ENCODE measurements around the gene C19orf47.
"Not testable (repeated sequence)": the region's sequence is repeated elsewhere in the genome, so short reads cannot be mapped to it uniquely, and the experiment has no call there.

Gene C19orf47

DNA sequence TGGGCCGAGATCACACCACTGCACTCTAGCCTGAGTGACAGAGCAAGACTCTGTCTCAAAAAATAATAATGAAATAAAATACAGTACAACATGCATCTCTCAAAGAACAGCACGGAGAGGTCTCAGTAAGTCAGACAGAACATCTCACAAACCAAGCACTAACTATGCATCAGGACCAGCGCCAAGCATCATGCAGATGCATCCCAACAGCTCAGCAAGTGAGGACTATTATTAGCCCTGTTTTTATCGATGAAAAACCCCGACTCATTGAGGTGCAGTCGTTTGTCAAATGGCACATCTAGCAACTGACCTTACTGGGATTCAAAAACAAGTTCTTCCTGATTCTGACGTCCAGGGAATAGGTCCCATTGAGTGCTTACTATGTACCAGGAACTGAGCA is 3.8 kb downstream of the C19orf47 start:
- no peak for DNase-seq

DNA sequence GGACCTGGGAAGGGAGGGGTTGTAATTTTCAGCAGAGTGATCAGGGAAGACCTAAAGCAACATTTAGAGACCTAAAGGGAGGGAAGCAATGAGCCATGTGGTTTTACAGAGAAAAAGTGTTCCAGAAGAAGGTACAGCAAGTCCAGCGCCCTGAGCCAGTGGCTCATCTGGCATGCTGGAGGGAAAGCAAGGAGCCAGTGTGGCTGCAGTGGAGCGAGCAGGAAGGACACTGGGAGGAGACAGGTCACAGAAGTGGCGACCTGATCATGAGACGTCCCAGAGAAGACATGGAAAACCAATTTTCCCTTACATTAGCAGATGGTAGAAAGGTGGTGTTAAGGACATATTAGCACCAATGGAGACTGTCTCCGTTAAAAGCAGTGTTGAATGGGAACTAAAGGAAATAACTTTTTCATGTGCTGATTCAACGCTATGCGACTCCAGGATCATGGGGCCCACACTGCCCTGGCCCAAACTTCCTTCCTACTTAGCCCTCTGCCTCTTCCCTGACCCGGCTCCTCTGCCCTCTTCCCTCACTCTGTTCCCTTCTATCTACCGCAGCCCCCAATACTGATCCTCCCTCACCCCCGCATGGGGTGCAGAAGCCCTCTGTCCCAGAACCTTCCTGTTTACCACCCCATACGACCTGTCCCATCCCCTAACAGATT is 5.4 kb downstream of the C19orf47 start:
- DNase-seq: no peak

DNA sequence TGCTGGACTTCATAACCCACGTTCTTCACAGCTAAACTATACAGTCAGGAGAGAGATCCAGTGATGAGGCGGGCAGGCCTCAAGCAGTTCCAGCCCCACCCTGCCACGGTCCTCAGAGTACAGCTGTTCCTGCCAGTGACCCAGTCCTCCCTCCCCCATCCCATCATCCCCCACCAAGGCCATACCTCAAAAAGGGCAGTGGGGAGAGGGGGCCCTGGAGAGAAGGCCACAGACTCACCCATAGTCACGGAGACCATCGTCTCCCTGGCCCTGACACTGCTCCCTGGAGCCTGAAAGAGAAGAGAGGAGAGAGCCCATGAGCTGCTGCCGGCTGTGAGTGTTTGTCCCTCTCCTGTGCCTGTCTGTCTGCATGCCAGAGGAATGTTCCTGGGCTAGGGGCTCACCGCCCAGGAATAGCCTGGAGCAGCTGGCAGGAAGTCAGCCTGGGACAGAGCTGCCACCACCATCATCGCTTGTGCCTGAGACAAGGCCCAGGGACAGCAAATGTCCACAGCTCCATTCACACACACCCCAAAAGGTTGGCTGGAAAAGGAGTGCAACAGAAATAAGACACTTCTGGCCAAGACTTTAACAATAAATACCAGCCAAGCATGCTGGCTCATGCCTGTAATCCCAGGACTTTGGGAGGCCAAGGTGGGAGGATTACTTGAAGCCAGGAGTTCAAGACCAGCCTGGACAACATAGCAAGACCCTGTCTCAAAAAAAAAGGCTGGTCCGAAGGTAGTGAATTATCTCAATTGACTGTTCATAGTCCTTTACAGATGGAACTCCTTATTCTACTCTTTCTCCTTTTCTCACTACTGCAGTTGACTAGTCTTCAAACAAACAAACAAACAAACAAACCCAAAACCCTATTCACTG is 6.4 kb downstream of the C19orf47 start:
- no peak for DNase-seq

DNA sequence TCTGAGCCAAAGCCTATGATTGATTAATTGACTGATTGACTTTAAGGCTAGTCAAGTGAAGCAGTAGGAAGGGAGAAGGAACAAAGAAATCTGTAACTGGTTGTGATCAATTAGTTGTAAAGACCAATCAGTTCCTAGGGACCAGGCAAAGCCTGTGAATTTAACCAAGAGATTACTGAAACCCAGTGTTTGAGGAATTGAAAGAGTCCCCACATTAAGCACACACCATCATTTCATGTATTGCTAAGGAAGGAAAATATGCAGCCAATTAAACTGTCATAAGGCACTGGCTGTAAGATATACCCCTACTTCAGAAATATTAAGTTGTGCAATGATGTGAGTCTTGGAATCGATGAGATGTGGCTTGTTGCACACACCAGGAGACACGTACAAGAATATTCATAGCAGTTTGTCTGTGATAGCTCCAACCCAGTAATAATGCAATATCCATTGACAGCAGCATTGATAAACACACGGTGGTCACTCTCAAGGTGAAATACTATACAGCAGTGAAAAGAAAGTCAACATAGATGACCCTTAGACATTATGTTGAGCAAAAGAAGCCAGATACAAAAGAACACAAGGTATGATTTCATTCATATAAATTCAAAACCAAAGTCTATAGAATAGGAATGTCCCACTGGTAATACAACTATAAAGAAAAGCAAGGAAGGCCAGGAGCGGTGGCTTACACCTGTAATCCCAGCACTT is 9.0 kb downstream of the C19orf47 start:
- DNase-seq: no peak

DNA sequence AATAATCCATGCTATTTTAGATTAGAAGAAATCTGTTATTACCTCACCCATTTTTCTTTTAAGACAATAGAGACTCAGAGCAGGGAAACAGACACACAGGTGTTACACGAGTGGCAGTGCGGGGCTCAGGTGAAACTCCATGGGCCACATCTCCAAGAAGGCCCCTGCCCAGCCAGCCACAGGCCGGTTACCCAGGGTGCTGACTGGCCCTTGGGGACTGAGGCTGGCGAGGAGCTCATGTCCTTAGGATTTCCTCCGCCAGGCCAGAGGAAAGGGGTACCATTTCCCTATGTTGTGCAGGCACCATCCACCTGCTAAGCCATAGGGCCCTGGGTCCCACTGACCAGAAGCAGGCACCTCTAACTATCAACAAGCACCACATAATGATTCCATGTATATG is 10.6 kb downstream of the C19orf47 start:
- DNase-seq: no peak

DNA sequence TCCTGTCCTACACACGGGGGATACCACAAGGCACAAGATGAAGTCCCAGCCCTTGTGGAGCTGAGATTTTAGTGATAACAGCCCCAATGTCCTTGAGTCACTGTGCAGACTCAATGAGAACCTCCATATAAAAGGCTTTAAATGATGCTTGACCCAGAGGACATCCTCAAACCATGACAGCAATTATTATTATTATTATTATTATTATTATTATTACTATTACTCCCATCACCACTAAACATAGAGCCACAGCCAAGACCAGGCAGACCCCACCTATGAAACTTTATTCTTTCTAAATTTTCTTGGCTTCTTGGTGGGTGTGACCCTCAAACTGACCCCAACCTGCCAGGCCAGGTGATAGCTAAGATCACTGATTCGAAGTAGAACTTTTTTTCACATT is 11.1 kb downstream of the C19orf47 start:
- DNase-seq: no peak

DNA sequence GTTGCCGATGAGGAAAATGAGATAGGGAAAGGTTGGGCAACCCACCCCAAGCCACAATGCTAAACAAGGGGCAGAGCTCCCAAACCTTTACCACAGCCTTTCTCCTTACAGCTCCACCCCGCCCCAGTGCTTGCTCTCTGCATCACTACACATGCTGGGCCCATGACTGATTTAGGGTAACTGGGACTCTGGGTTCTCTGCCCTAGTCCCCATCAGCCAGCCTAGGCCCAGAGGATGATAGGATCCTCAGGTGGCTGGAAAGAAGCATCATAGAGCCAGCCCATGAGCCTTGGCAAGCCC is 11.6 kb downstream of the C19orf47 start:
- DNase-seq: no peak

DNA sequence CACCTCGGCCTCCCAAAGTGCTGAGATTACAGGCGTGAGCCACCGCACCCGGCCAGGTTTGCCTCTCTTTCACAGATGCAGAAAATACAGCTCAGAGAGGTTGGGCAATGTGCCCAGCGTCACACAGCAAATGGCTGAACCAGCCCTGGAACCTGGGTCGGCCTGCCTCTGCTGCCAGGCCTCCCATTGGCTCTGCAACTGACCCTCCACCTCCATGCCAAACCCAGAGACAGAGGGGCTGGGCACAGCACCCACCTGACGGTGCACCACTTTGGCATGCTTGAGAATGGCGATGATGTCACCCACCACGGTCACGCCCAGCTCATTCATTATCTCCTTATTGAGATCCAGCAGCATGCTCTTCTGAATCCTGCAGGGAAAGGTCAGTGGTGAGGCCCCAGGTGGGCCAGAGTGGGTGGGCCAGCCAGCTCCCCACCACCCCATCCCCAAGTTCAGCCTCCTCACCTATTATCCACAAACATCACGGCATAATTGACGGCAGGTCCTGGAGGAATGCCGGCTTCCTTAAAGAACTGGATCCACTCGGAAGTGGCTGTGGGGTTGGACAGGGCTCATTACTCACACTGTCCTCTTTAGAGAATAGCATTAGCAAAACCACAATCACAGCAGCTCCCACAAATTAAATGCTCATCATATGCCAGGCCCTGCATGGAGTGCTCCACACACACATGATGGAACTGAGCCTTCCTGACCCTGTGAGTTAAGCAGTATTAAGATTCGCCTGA is 12.2 kb downstream of the C19orf47 start:
- no peak for DNase-seq

DNA sequence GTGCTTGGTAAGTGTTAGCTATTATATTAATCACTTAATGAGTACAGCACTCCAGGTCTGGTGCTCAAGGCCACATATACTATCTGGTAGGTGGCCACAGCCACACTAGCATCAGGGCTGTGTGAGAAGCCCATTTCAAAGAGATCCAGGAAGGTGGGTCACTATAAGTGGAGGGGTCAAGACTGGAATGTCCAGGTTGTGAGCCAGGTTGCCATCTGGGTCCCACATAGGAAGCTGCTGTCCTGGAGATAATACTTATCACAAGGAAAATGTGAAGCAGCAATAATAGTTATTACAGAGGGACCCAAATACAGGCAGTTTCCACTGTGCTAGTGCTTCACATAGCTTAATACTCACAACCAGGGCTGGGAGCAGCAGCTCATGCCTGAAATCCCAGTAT is 13.1 kb downstream of the C19orf47 start:
- no peak for DNase-seq

DNA sequence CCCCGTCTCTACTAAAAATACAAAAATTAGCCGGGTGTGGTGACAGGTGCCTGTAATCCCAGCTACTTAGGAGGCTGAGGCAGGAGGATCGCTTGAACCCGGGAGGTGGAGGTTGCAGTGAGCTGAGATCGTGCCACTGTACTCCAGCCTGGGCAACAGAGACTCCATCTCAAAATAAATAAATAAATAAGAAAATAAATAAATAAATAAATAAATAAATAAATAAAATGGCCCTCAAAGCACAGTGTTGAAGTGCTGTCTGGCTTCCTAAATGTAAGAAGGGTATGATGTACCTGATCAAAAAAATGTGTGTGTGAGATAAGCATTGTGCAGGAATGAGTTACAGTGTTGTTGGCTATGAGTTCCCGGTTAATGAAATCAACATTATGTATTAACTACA is 15.1 kb downstream of the C19orf47 start:
- not testable (repeated sequence) for DNase-seq

DNA sequence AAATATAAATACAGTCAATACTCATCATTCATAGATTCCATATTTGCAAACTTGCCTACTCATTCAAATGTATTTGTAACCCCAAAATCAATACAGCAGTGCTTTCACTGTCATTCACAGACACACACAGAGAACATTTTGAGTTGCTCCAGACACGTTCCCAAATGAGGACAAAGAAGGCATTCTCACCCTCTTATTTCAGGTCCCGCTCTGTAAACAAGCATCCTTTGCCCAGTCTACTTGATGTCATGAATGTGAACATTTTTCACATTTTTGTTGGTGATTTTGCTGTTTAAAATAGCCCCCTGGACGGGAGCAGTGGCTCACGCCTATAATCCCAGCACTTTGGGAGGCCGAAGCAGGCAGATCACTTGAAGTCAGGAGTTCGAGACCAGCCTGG is 15.5 kb downstream of the C19orf47 start:
- no peak for DNase-seq

DNA sequence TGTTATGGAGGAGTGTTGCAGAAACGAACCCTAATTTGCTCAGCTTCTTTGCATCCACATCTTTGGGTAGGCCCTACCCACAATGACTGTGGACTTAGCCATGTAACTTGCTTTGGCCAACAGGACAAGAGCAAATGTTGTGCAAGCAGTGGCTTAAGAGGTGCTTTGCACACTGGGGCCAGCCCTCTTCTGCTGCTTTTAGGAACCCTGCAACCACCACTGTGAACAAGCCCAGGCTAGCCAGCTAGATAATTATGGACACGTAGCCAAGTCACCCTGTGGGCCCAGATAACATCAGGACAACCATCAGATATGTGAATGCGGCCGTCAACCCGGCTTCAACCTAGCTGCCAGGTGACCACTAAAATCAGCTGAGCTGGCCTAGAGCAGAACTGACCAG is 17.1 kb downstream of the C19orf47 start:
- no peak for DNase-seq

DNA sequence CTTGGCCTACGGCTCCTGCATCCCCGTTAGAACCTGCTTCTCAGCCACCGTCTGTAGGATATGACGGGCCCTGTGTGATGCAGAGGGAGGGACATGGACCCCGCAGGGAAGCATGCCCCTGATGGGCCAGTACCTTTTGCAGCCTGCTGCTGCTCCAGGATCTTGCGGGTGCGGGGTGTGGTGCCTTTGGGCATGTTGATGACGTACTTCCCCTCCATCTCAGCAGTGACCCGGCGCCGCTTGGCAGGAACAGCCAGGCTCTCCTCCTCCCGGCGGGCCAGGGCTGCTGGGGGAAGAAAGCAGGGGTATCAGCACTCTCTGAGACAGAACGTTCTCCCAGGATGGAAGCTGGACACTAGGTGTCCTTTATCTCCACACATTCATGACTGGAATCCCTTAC is 22.0 kb downstream of the C19orf47 start:
- DNase-seq: no peak

DNA sequence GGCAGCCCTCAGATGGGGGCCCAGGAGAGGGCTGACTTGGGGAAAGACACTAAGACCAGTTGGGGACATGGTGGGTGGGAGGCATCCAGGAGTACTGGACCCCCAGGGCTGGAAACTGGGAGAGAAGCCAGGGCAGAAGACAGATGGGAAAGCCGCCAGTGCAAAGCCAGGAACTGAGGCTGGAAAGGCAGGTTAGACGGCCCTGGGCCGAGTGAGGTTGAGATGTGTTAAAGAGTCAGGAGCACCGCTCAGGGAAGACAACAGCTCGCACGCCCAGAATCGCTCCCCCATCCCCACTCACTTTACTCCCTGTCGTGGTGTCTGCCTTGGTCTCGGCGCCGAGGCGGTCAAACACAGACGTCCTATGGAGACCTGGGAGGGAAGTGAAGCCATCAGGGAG is 24.5 kb downstream of the C19orf47 start:
- DNase-seq: no peak

DNA sequence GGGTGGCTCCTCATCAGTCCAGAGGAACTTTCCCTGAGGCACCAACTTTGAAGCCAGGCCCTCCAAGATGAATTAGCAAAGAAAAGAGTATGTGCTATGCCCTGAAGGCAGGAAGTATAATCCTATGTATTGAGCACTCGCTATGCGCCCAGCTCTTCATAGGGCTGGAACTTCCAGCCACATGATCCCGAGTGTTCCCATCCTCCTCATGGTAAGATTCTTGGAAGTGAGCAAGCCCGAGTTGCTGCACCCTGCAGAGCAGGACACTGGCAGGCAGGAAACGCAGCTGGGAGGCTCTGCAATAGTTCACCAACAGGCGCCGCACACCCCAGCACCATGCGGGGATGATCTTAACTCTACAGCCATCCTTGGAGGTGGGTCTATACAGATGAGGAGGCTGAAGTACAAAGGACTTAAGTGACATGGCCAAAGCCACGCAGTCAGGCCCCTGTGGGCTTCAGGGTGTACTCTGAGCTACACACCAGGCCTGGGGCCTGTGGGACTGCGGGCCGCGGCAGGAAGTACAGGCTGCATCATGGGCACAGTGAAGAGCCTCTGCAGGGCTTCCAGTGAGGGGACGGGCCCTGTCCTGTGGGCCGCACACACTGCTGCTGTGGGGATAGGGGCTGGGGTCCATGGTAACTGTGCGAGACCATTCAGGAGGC is 25.1 kb downstream of the C19orf47 start:
- no peak for DNase-seq

DNA sequence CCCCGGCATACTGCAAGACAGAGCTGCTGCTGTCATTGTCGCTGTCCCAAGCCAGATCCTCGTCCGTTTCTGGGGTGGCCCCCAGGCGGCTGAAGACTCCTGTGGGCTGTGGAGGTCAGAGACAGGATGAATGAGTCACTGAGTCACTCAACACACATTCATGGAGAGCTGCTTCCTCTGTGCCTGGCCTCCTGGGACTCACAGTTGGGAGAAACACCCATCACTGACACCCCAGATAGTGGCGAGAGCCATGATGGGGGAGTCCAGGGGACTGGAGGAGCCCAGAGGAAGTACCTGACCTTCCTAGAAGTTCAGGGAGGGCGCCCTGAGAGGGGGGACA is 26.0 kb downstream of the C19orf47 start:
- no peak for DNase-seq

DNA sequence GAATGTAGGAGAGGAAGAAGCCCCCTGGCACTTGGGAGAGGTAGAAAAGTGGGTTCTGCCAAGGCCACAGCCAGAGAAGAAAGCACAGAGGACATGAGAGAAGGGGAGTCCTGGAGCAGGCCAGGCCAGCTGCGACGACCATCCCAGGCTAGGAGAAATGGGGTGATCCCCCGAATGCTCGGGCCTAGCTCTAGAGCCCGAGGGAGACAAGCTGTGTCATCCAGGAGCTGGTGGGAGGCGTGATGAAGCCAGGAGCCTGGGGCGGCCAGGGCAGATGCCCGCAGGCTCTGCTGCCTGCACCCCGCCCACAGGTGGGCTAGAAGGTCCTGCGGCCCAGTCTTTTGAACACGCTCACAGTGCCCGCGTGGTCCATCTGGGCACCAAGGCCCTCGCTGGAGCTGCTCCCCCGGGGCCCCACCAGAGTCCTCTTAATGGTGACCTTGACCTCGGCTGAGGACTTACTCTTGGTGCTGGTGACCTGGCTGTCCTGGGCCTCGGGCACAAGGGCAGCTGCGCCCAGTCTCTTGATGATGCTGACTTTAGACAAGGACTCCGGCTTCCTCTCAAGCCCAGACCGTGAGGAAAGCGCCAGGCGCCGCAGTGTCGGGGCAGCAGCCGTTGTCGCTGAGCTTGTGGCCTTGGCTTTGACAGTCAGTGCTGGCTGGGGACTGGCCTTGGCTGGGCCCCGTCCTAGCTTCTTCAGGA is 26.5 kb downstream of the C19orf47 start:
- DNase-seq: no peak

DNA sequence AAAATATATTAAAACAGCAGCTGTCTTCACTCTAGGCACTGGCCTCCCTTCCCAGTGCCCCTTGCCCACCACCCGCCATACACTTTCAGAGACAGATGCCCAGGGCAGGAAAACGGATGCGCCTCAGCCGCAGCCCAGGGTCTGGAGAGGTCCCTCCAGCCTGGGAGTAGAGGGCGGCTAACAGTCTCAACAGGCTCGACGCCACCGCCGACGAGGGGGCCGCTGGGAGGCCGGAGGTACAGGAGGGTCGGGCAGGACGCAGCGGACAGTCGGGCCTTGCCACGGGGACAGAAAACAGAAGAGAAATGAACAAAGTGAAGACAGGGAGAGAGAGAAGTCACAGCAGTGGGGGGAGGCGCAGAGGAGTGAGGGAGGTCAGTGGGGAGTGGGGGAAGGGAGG is 27.1 kb downstream of the C19orf47 start:
- no peak for DNase-seq

DNA sequence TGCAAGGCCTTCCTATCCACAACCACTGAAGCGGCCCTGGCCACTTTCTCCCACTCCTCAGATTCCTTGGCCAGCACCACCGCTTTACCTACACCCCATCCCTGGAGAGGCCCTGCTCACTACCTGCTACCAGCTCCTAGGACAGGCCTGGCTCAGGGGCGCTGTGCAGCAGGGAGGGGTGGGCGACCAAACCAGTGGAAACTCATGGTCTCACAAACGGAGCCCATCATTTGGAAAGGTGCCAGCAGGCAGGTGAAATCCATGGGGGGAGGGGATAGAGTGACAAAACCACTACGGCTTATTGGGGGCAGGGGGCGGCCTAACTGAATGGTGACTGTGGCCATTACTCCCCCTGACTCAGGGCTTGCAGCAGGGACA is 27.6 kb downstream of the C19orf47 start:
- DNase-seq: no peak

DNA sequence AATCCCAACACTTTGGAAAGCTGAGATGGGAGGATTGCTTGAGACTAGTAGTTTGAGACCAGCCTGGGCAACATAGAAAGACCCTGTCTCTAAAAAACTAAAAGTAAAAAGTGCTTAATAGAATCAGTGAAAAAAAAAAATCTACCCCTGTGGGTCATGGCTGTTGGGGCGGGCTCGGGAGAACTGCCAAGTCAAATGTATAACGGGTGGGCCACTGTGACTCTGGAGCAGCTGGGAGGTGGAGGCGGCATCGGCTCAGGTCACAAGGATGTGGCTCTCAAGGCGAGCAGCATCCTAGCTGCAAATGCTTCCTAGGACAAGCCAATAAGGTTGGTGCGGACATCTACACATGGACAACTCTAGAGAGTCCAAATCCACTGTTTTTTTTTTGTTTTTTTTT is 30.9 kb downstream of the C19orf47 start:
- no peak for DNase-seq

DNA sequence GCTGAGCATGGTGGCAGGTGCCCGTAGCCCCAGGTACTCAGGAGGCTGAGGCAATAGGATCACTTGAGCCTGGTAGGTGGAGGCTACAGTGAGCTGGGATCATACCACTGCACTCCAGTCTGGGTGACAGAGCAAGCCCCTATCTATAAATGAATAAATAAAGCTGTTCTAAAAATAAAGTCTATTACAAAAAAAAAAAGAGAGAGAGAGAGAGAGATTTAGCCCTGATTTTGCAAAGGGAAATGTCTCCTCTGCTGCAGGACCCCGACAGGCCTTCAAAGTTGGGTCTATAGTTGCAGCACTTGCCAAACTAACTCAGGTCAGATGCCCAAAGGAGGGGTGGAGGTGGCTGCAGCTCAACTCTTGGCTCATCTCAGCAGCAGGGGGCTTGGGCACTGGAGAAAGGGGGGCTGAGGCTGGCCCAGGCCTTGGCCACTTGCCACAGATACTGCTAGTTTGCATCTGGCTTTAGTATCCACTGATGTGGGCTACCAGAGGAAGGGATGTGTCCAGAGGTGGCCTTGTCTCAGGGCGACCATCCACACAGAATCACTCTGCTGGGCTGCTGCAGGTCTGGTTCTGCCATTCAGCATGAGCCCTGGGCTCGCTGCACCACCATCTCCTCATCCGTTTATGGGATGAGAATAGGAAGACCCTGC is 32.3 kb downstream of the C19orf47 start:
- DNase-seq: no peak

DNA sequence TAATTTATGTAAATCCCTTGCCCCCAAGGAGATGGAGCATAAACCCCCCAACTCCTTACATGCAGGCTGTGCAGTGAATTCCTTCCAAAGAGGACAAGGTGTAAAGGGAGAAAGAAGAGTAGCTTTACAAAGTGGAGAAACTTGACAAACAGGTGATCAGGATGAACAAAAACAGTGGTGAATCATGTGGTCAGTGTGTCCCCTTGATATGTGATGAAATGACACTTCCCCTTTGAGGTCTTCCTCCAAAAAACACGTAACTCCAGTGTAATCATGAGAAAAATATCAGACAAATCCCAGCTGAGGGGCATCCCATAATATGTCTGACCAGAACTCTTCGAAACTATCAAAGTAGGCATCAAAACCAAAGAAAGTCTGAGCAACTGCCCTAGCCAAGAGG is 33.5 kb downstream of the C19orf47 start:
- no peak for DNase-seq

Data from DMS79 (cell line).